ENCODE measurements around the gene ENAH.

DNA sequence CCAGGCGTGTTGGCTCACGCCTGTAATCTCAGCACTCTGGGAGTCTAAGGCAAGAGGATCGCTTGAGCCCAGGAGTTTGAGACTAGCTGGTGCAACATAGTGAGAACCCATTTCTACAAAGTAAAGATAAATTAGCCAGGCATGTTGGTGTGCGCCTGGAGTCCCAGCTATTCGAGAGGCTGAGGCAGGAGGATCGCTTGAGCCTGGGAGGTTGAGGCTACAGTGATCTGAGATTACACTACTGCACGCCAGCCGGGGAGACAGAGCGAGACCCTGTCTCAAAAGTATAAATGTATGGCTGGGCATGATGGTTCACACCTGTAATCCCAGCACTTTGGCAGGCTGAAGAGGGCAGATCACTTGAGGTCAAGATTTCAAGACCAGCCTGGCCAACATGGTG is 173.6 kb downstream of the ENAH start:
- TF ChIP-seq, protein P1, sequence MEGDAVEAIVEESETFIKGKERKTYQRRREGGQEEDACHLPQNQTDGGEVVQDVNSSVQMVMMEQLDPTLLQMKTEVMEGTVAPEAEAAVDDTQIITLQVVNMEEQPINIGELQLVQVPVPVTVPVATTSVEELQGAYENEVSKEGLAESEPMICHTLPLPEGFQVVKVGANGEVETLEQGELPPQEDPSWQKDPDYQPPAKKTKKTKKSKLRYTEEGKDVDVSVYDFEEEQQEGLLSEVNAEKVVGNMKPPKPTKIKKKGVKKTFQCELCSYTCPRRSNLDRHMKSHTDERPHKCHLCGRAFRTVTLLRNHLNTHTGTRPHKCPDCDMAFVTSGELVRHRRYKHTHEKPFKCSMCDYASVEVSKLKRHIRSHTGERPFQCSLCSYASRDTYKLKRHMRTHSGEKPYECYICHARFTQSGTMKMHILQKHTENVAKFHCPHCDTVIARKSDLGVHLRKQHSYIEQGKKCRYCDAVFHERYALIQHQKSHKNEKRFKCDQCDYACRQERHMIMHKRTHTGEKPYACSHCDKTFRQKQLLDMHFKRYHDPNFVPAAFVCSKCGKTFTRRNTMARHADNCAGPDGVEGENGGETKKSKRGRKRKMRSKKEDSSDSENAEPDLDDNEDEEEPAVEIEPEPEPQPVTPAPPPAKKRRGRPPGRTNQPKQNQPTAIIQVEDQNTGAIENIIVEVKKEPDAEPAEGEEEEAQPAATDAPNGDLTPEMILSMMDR (conservative IDR thresholded peaks at IDR 0.05 in 1 of 2, IDR thresholded peaks at IDR 0.05 in 1 of 2; ENCODE audit: low read depth in 1 of 2, low read length in 2 of 2): no peak
- TF ChIP-seq EZH2 (IDR thresholded peaks at IDR 0.05; ENCODE audit: low read length, missing control alignments): no peak

All from fibroblast of lung (primary cell).